GM18907 (cell line): ENCODE results near the gene SLC25A21.
"Not testable (repeated sequence)": the region's sequence is repeated elsewhere in the genome, so short reads cannot be mapped to it uniquely, and the experiment has no call there.

Source experiments
- ATAC-seq: cut with Tn5 transposase; IDR thresholded peaks from one replicate; pipeline ENCODE4 v1.9.1; 2021; ENCODE audit warnings: mild to moderate bottlenecking, moderate library complexity; ENCODE audit not compliant: unreplicated experiment

Gene SLC25A21

GRCh38 chr14:36738269-36738668 lies 434.1 kb downstream of the SLC25A21 start:
- ATAC-seq, result no peak

- ATAC-seq, result no peak
Observed at GRCh38 chr14:36726128-36726527, 446.3 kb downstream of the SLC25A21 start.

GRCh38 chr14:36724162-36724561 lies 448.2 kb downstream of the SLC25A21 start:
- ATAC-seq, result no peak

GRCh38 chr14:36723530-36723929 lies 448.9 kb downstream of the SLC25A21 start:
- no peak for ATAC-seq

GRCh38 chr14:36721877-36722276 lies 450.5 kb downstream of the SLC25A21 start:
- ATAC-seq, result no peak

GRCh38 chr14:36720657-36721056 lies 451.7 kb downstream of the SLC25A21 start:
- no peak for ATAC-seq

GRCh38 chr14:36719823-36720222 lies 452.6 kb downstream of the SLC25A21 start:
- no peak for ATAC-seq

GRCh38 chr14:36718216-36718615 lies 454.2 kb downstream of the SLC25A21 start:
- ATAC-seq, result no peak

GRCh38 chr14:36717363-36717762 lies 455.0 kb downstream of the SLC25A21 start:
- ATAC-seq, result no peak

- ATAC-seq, result no peak
Observed at GRCh38 chr14:36716614-36717184, 455.7 kb downstream of the SLC25A21 start.

- no peak for ATAC-seq
Observed at GRCh38 chr14:36713960-36714703, 458.3 kb downstream of the SLC25A21 start.

GRCh38 chr14:36707570-36707969 lies 464.8 kb downstream of the SLC25A21 start:
- no peak for ATAC-seq

GRCh38 chr14:36702474-36702873 lies 469.9 kb downstream of the SLC25A21 start:
- no peak for ATAC-seq

- ATAC-seq, result no peak
Observed at GRCh38 chr14:36701132-36701531, 471.3 kb downstream of the SLC25A21 start.

GRCh38 chr14:36700651-36701050 lies 471.8 kb downstream of the SLC25A21 start:
- ATAC-seq, result no peak

- not testable (repeated sequence) for ATAC-seq
Observed at GRCh38 chr14:36699420-36699819, 473.0 kb downstream of the SLC25A21 start.

GRCh38 chr14:36690311-36691040 lies 481.9 kb downstream of the SLC25A21 start:
- no peak for ATAC-seq

GRCh38 chr14:36684946-36685345 lies 487.5 kb downstream of the SLC25A21 start:
- no peak for ATAC-seq

- no peak for ATAC-seq
Observed at GRCh38 chr14:36683083-36683724, 489.2 kb downstream of the SLC25A21 start.

- ATAC-seq, result no peak
Observed at GRCh38 chr14:36682338-36682737, 490.1 kb downstream of the SLC25A21 start.

- no peak for ATAC-seq
Observed at GRCh38 chr14:36676236-36676635, 496.2 kb downstream of the SLC25A21 start.
